Subcutaneous adipose tissue (tissue), 4 donors: ENCODE measurements around the gene HIPK2. TPM values are rescaled to one million over a fixed set of nuclear protein-coding genes. Genes with fewer than 3 reads are reported as not detected.

Experiments
- CTCF ChIP-seq: fragments of 450-650 bp; IDR thresholded peaks from one replicate; pipeline ENCODE4 v1.5.1; 2016; ENCODE audit warnings: low read depth, mild to moderate bottlenecking, control low read depth, antibody characterized with exemption, moderate library complexity
- total RNA-seq, 4 donors: library from RNA; depleted of rRNA; stranded (reverse); fragments of >200 nt; gene quantifications; one replicate each; pipeline ENCODE4 v1.1.0, GENCODE V29; 2016

Gene HIPK2
- total RNA-seq, 4 donors from 2014 or later: 30.4 to 89.8 (median 60.9) TPM

GRCh38 chr7:139647085-139647484, 130.7 kb downstream of the HIPK2 start:
- no peak for TF ChIP-seq CTCF

- TF ChIP-seq CTCF: no peak
These were observed 131.2 kb downstream of the HIPK2 start for GRCh38 chr7:139646566-139646965.

- TF ChIP-seq CTCF: no peak
These were observed 131.9 kb downstream of the HIPK2 start for GRCh38 chr7:139645572-139646523.

GRCh38 chr7:139643951-139644585, 133.7 kb downstream of the HIPK2 start:
- no peak for TF ChIP-seq CTCF

- no peak for TF ChIP-seq CTCF
These were observed 135.5 kb downstream of the HIPK2 start for GRCh38 chr7:139642283-139642682.

- no peak for TF ChIP-seq CTCF
These were observed 136.3 kb downstream of the HIPK2 start for GRCh38 chr7:139641337-139641992.

GRCh38 chr7:139640681-139641080, 137.1 kb downstream of the HIPK2 start:
- no peak for TF ChIP-seq CTCF
